SK-N-SH treated with all-trans-retinoic acid at 6 μM for 48 hours (cell line): ENCODE measurements around the gene CYLD.

ENCODE experiments used
- ATAC-seq: fragments of 200-7000 bp; cut with Tn5 transposase; 3 replicates; pipeline ENCODE4 v1.9.1; 2020; ENCODE audit warnings: mild to moderate bottlenecking, moderate library complexity
- ARNTL ChIP-seq: fragments of 450-650 bp; formaldehyde crosslinking; IDR thresholded peaks from 2 replicates; pipeline ENCODE4 v1.5.0; 2020; ENCODE audit warnings: low read depth, mild to moderate bottlenecking, moderate library complexity, borderline replicate concordance
- BACH2 ChIP-seq: fragments of 250-450 bp; sonication (Bioruptor Pico); IDR thresholded peaks from 2 replicates; pipeline ENCODE4 v1.9.0; 2021; ENCODE audit warnings: mild to moderate bottlenecking, borderline replicate concordance
- CREB5 ChIP-seq: fragments of 250-450 bp; sonication (Bioruptor Pico); IDR thresholded peaks from 2 replicates; pipeline ENCODE4 v1.5.1; 2020; ENCODE audit warnings: low read depth, mild to moderate bottlenecking, moderate library complexity
- CSDC2 ChIP-seq: fragments of 250-450 bp; sonication (Bioruptor Pico); IDR thresholded peaks from 2 replicates; pipeline ENCODE4 v1.5.0; 2020; ENCODE audit warnings: mild to moderate bottlenecking, moderate library complexity
- GLIS3 ChIP-seq: fragments of 250-450 bp; sonication (Bioruptor Pico); IDR thresholded peaks from 2 replicates; pipeline ENCODE4 v1.5.0; 2020; ENCODE audit warnings: mild to moderate bottlenecking, moderate library complexity
- ISL1 ChIP-seq: fragments of 250-450 bp; sonication (Bioruptor Pico); IDR thresholded peaks from 2 replicates; pipeline ENCODE4 v2.1.2; 2022; ENCODE audit warnings: mild to moderate bottlenecking, moderate library complexity
- OSR1 ChIP-seq: fragments of 250-450 bp; sonication (Bioruptor Pico); IDR thresholded peaks from 2 replicates; pipeline ENCODE4 v1.8.0; 2022; ENCODE audit warnings: moderate library complexity, mild to moderate bottlenecking, inconsistent platforms
- PATZ1 ChIP-seq: fragments of 250-450 bp; sonication (Bioruptor Pico); IDR thresholded peaks from 2 replicates; pipeline ENCODE4 v1.8.0; 2020; ENCODE audit warnings: mild to moderate bottlenecking, moderate library complexity, borderline replicate concordance
- POU6F1 ChIP-seq: fragments of 250-450 bp; sonication (Bioruptor Pico); IDR thresholded peaks from 2 replicates; pipeline ENCODE4 v1.8.0; 2021; ENCODE audit warnings: low read depth, mild to moderate bottlenecking, moderate library complexity, borderline replicate concordance
- PPARA ChIP-seq: fragments of 250-450 bp; sonication (Bioruptor Pico); IDR thresholded peaks from 2 replicates; pipeline ENCODE4 v1.5.0; 2020; ENCODE audit warnings: mild to moderate bottlenecking, borderline replicate concordance
- RARB ChIP-seq: fragments of 250-450 bp; sonication (Bioruptor Pico); IDR thresholded peaks from 2 replicates; pipeline ENCODE4 v1.8.0; 2021; ENCODE audit warnings: mild to moderate bottlenecking, moderate library complexity
- SNAI2 ChIP-seq: fragments of 250-450 bp; sonication (Bioruptor Pico); IDR thresholded peaks from 2 replicates; pipeline ENCODE4 v1.5.0; 2020; ENCODE audit warnings: mild to moderate bottlenecking, moderate library complexity
- TCF4 ChIP-seq: fragments of 250-450 bp; sonication (Bioruptor Pico); IDR thresholded peaks from 2 replicates; pipeline ENCODE4 v1.8.0; 2021; ENCODE audit warnings: mild to moderate bottlenecking, moderate library complexity, borderline replicate concordance
- TOX ChIP-seq: fragments of 250-450 bp; sonication (Bioruptor Pico); IDR thresholded peaks from 2 replicates; pipeline ENCODE4 v1.8.0; 2021; ENCODE audit warnings: mild to moderate bottlenecking, moderate library complexity, borderline replicate concordance
- TSHZ2 ChIP-seq: fragments of 250-450 bp; sonication (Bioruptor Pico); IDR thresholded peaks from 2 replicates; pipeline ENCODE4 v1.5.0; 2020; ENCODE audit warnings: mild to moderate bottlenecking, moderate library complexity
- ZC3H10 ChIP-seq: fragments of 250-450 bp; sonication (Bioruptor Pico); IDR thresholded peaks from 2 replicates; pipeline ENCODE4 v1.5.1; 2021; ENCODE audit warnings: mild to moderate bottlenecking, moderate library complexity
- ZFP3 ChIP-seq: fragments of 250-450 bp; sonication (Bioruptor Pico); IDR thresholded peaks from 2 replicates; pipeline ENCODE4 v1.5.0; 2020; ENCODE audit warnings: mild to moderate bottlenecking, moderate library complexity
- ZFP30 ChIP-seq: fragments of 450-650 bp; formaldehyde crosslinking; IDR thresholded peaks from 2 replicates; pipeline ENCODE4 v1.5.0; 2022; ENCODE audit warnings: mild to moderate bottlenecking, moderate library complexity
- ZNF565 ChIP-seq: fragments of 450-650 bp; formaldehyde crosslinking; conservative IDR thresholded peaks from 2 replicates; pipeline ENCODE4 v1.5.0; 2020; ENCODE audit warnings: low read depth, mild to moderate bottlenecking, moderate library complexity
- ZNF70 ChIP-seq: fragments of 450-650 bp; formaldehyde crosslinking; IDR thresholded peaks from 2 replicates; pipeline ENCODE4 v1.5.0; 2020; ENCODE audit warnings: mild to moderate bottlenecking, moderate library complexity
- ZNF8 ChIP-seq: fragments of 450-650 bp; formaldehyde crosslinking; IDR thresholded peaks from 2 replicates; pipeline ENCODE4 v1.5.0; 2020; ENCODE audit warnings: mild to moderate bottlenecking, moderate library complexity

Gene CYLD

GRCh38 chr16:50763211-50763610 lies 21.3 kb downstream of the CYLD start:
- ATAC-seq: no peak
- no peak for TF ChIP-seq BACH2 (CRISPR knock-in tag)

- no peak for TF ChIP-seq ZNF70 (CRISPR knock-in tag)
- no peak for TF ChIP-seq ZNF565 (CRISPR knock-in tag)
- TF ChIP-seq TCF4: no peak
- TF ChIP-seq ARNTL (CRISPR knock-in tag): no peak
- TF ChIP-seq OSR1 (CRISPR knock-in tag): no peak
- TF ChIP-seq PPARA (CRISPR knock-in tag): no peak
- no peak for TF ChIP-seq SNAI2 (CRISPR knock-in tag)
- no peak for TF ChIP-seq CREB5 (CRISPR knock-in tag)
- no peak for TF ChIP-seq POU6F1 (CRISPR knock-in tag)
- TF ChIP-seq ZFP30: no peak
- TF ChIP-seq RARB (CRISPR knock-in tag): no peak
- no peak for TF ChIP-seq GLIS3
- no peak for ATAC-seq
These were observed 23.4 kb downstream of the CYLD start for GRCh38 chr16:50765260-50765659.

- ATAC-seq: no peak
- TF ChIP-seq PATZ1: no peak
These were observed 24.0 kb downstream of the CYLD start for GRCh38 chr16:50765861-50766260.

- TF ChIP-seq POU6F1 (CRISPR knock-in tag) (no peak), CREB5 (CRISPR knock-in tag) (no peak)
- no peak for ATAC-seq
These were observed 25.3 kb downstream of the CYLD start for GRCh38 chr16:50767197-50767596.

- ATAC-seq: no peak
- TF ChIP-seq PPARA (CRISPR knock-in tag) (no peak), GLIS3 (no peak), ZFP30 (no peak), ARNTL (CRISPR knock-in tag) (no peak), ISL1 (no peak), CSDC2 (CRISPR knock-in tag) (no peak), TOX (CRISPR knock-in tag) (no peak), TSHZ2 (CRISPR knock-in tag) (no peak), ZNF70 (CRISPR knock-in tag) (no peak), BACH2 (CRISPR knock-in tag) (no peak), ZNF8 (CRISPR knock-in tag) (no peak), ZC3H10 (CRISPR knock-in tag) (no peak), SNAI2 (CRISPR knock-in tag) (no peak), OSR1 (CRISPR knock-in tag) (no peak), ZFP3 (CRISPR knock-in tag) (no peak), ZNF565 (CRISPR knock-in tag) (no peak)
These were observed 29.5 kb downstream of the CYLD start for GRCh38 chr16:50771366-50771765.
